ENCODE results near the gene ZDHHC8. TPM values are rescaled to one million over a fixed set of nuclear protein-coding genes. Genes with fewer than 3 reads are reported as not detected.

ZDHHC8 gene
- total and polyA plus RNA-seq, 10 of the 15 experiments (the other 5 are each of a cell fraction or from before 2014, with no cell fraction given): 0.03 to 46.3 (median 5.3) TPM

DNA sequence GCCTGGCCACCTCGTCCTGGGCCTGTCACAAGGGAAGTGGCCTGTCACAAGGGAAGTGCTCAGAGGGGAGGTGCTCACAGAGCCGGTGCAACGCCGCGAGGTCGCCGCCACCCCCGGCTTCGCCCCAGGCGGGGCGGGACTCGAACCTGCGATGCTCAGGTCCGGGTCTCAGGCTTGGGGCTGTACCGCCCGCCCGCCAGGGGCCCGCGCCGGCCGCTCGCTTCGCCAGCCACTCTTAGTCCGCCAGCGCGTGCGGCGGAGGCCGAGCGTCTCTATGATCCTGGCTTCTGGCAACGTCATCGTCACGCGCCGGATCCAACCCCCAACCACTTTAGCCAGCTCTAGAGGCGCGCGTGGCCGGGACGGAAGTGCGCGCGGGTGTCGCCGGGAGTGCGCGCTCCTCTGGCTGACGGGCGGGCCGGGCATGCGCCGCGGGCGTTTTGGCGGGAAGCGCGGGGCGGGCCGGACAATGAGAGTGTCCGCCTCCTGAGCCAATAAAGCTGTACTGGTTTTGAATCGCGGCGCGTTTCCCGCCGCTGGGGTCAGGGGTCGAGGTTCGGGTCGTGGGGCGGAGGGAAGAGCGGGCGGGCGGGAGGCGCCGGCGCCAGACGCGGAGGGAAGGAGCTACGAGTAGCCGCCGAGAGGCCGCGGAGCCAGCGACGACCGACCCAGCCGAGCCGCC, 14.5 kb upstream of the ZDHHC8 start, which contains the start of gene TRMT2A (continued):
- TF ChIP-seq, protein P1, sequence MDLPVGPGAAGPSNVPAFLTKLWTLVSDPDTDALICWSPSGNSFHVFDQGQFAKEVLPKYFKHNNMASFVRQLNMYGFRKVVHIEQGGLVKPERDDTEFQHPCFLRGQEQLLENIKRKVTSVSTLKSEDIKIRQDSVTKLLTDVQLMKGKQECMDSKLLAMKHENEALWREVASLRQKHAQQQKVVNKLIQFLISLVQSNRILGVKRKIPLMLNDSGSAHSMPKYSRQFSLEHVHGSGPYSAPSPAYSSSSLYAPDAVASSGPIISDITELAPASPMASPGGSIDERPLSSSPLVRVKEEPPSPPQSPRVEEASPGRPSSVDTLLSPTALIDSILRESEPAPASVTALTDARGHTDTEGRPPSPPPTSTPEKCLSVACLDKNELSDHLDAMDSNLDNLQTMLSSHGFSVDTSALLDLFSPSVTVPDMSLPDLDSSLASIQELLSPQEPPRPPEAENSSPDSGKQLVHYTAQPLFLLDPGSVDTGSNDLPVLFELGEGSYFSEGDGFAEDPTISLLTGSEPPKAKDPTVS (IDR thresholded peaks at IDR 0.05; ENCODE audit: low read depth, low read length): peak; percentile 56; the same call in 1 of the 2 replicates
- TF ChIP-seq ZNF207 (IDR thresholded peaks at IDR 0.05; ENCODE audit: borderline replicate concordance) (peak; percentile 97; the same call in 1 of the 2 replicates), LARP7 (IDR thresholded peaks at IDR 0.05) (peak; percentile 92), TCF3 (IDR thresholded peaks at IDR 0.05; ENCODE audit: borderline replicate concordance, insufficient read depth, low read depth, low read length) (no peak), EP300 (IDR thresholded peaks at IDR 0.05; ENCODE audit: borderline replicate concordance in 1 of 2, control insufficient read depth in 1 of 2, low read depth in 2 of 2, low read length in 2 of 2) (peak in 1 of 2 experiments; percentile 55; a peak in 2 of 4 replicates), GABPA (IDR thresholded peaks at IDR 0.05; ENCODE audit: low read depth) (peak; percentile 87), TCF7 (IDR thresholded peaks at IDR 0.05; ENCODE audit: borderline replicate concordance) (0 out of 2 replicates have a peak, but pooled peaks have one; percentile 42), TBL1XR1 (IDR thresholded peaks at IDR 0.05; ENCODE audit: low read depth, low read length) (0 out of 2 replicates have a peak, but pooled peaks have one; percentile 74), NR2C1 (IDR thresholded peaks at IDR 0.05) (peak; percentile 99), BHLHE40 (IDR thresholded peaks at IDR 0.05; ENCODE audit: borderline replicate concordance in 1 of 2, low read depth in 2 of 2, low read length in 1 of 2) (peak; percentile 67 to 90; a peak in 3 of 4 replicates), POLR2AphosphoS2 (IDR thresholded peaks at IDR 0.05; ENCODE audit: low read depth, low read length) (0 out of 2 replicates have a peak, but pooled peaks have one; percentile 19), YBX1 (IDR thresholded peaks at IDR 0.05) (no peak), CHD1 (IDR thresholded peaks at IDR 0.05; ENCODE audit: low read depth, low read length) (no peak), DPF2 (IDR thresholded peaks at IDR 0.05) (peak; percentile 75), MEF2B (IDR thresholded peaks at IDR 0.05; ENCODE audit: partially characterized antibody, poor library complexity, severe bottlenecking) (peak; percentile 9), RCOR1 (conservative IDR thresholded peaks at IDR 0.05; ENCODE audit: low read depth, low read length) (0 out of 2 replicates have a peak, but pooled peaks have one; percentile 54), SREBF2 (IDR thresholded peaks at IDR 0.05; ENCODE audit: low read length) (no peak), CBX3 (IDR thresholded peaks at IDR 0.05; ENCODE audit: borderline replicate concordance, low read depth) (no peak), JUND (IDR thresholded peaks at IDR 0.05; ENCODE audit: low read depth, low read length) (0 out of 2 replicates have a peak, but pooled peaks have one; percentile 41), KDM1A (IDR thresholded peaks at IDR 0.05; ENCODE audit: borderline replicate concordance) (no peak), SUZ12 (IDR thresholded peaks at IDR 0.05; ENCODE audit: unreplicated experiment) (no peak), SPI1 (IDR thresholded peaks at IDR 0.05; ENCODE audit: borderline replicate concordance, insufficient read depth, low read depth, low read length) (peak; percentile 56; the same call in 1 of the 2 replicates), MEF2A (IDR thresholded peaks at IDR 0.05; ENCODE audit: insufficient read depth, low read depth, low read length) (peak; percentile 55; the same call in 1 of the 2 replicates)
- TF ChIP-seq, protein P2, sequence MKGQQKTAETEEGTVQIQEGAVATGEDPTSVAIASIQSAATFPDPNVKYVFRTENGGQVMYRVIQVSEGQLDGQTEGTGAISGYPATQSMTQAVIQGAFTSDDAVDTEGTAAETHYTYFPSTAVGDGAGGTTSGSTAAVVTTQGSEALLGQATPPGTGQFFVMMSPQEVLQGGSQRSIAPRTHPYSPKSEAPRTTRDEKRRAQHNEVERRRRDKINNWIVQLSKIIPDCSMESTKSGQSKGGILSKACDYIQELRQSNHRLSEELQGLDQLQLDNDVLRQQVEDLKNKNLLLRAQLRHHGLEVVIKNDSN (IDR thresholded peaks at IDR 0.05; ENCODE audit: borderline replicate concordance, extremely low read length, insufficient read depth, low read depth, low read length): peak; percentile 38
- TF ChIP-seq, protein P3, sequence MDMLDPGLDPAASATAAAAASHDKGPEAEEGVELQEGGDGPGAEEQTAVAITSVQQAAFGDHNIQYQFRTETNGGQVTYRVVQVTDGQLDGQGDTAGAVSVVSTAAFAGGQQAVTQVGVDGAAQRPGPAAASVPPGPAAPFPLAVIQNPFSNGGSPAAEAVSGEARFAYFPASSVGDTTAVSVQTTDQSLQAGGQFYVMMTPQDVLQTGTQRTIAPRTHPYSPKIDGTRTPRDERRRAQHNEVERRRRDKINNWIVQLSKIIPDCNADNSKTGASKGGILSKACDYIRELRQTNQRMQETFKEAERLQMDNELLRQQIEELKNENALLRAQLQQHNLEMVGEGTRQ (IDR thresholded peaks at IDR 0.05; ENCODE audit: borderline replicate concordance, low read depth, low read length): no peak
- TF ChIP-seq, protein P4, sequence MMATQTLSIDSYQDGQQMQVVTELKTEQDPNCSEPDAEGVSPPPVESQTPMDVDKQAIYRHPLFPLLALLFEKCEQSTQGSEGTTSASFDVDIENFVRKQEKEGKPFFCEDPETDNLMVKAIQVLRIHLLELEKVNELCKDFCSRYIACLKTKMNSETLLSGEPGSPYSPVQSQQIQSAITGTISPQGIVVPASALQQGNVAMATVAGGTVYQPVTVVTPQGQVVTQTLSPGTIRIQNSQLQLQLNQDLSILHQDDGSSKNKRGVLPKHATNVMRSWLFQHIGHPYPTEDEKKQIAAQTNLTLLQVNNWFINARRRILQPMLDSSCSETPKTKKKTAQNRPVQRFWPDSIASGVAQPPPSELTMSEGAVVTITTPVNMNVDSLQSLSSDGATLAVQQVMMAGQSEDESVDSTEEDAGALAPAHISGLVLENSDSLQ (IDR thresholded peaks at IDR 0.05): peak; percentile 82

Measured in GM12878 (cell line).